Embryonic facial prominence (tissue), 1 donor: Measurements from ENCODE around the gene TMEM151A.

Experiments
- DNase-seq: peaks from one replicate; pipeline ENCODE4 v3.0.0-alpha.2; 2016; ENCODE audit errors: extremely low spot score

The TMEM151A gene

DNA sequence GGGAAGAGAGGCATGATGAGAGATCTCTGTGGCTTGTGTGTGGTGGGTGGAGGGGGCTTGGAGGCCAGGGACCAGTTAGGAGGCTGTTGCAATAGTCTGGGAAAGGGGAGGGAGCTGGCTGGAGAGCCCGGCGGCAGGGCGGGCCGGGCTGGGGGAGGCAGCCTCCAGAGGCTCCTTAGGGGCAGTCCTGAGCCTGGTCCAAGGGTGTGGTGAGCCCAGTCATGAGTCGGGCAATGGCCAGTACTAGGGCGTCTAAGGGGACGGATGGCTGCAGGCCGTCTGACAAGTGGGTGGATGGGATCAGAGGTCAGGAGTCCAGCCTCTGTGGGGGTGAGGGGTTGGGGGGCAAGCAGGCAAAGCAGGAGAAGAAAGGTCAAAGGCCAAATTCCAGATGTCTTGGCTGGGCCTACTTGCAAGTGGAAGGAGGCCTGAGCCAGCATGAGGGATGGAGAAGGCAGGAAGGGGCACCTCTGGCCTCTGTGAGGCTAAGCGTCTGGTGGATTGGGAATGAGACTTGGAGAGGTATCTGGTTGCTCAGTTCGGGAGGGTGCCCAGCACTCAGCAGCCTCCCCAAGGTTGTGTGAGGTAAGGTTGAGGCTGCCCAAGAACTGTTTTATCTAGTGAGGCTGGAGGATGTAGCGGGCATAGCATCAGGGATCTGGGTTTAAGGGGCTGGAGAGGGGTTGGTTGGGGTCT, 31.2 kb downstream of the TMEM151A start:
- no peak for DNase-seq

DNA sequence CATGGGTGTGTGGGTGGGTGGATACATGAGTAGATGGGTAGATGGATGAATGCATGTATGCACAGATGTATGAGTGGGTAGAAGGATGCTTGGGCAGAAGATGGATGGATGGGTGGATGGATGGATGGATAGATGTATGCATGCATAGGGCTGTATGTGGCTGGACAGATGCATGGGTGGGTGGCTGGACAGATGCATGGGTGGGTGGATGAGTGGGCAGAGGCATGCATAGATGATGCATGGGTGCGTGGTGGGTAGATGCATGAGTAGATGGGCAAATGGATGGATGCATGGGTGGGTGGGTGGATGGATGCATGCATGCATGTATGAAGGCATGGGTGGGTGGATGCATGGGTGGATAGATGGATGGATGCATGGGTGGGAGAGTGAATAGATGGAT, 32.0 kb downstream of the TMEM151A start:
- no peak for DNase-seq

DNA sequence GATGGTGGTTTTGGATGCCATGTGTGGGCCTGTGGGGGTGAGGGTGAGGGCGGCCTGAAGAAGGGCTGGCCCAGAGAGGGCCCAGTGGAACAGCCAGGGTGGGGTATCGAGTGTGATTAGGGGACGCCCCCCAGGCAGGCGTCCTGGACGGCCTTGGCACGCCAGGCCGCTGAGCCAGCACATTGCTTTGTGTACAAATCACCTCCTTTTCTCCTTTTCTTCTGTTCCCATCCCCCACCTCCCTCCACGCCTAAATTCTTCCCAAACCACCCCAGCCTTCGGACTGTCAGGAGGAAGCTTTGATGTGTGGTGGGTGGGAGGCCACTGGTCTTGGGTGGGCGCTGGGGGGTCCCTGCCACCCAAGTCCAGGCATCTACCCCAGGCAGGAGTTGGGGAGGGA, 33.0 kb downstream of the TMEM151A start:
- no peak for DNase-seq

DNA sequence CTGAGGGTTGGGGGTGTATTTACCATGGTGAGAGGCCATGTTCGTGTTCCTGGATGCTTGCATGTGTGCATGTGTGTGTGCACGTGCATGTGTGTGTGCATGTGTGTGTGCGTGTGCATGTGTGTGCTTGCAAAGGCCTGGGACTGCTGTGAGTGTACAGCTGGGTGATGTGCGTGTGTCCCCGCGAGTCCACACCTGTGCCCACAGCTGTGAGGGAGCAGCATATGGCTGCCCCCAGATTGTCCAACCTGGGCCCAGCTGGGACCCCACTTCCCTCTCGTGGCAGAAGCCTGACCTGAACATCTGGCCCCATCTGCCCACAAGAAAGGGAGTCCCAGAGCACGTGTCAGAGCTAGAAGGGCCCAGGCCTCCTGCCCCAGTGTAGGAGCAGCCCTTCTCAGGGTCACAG, 33.6 kb downstream of the TMEM151A start:
- DNase-seq = no peak

DNA sequence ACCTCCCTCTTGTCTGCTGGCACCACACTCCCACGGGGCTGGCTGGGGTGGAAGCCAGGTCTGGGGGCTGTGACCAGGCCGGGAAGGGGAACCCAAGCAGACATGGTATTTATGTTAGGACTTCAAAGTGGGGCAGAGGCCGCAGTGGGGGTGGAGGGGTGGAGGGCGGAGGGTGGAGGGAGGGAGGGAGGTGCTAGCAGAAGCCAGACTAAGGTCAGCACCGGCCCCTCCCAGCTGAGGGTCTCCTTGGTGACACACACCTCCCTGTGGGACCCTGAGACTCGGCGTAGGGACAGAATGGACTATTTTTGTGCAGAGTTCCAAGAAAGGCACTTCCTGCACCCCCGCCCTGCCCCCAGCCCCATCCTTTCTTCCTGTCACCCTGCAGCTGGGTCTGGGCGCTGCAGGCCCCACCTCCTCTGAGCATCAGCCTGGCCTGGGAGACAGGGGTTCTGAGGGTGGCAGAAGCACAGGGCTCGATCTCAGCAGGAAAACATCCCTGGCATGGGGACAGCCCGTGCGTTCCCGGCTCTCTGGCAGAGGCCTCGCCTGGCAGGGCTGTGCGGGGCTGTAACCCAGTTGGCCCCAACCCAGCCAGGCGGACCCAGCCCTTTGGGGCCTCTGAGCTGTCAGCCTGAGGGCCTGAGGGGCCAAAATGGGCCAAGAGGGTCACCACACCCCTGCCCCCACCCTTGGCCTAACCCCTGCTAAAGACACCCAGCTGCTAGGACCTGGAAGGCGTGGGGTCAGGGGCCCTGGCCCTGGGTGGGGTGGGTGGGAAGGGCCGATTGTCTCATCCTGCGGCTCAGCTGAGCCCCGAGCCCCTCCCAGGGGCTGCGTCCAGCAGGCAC, 34.8 kb downstream of the TMEM151A start:
- DNase-seq = no peak

DNA sequence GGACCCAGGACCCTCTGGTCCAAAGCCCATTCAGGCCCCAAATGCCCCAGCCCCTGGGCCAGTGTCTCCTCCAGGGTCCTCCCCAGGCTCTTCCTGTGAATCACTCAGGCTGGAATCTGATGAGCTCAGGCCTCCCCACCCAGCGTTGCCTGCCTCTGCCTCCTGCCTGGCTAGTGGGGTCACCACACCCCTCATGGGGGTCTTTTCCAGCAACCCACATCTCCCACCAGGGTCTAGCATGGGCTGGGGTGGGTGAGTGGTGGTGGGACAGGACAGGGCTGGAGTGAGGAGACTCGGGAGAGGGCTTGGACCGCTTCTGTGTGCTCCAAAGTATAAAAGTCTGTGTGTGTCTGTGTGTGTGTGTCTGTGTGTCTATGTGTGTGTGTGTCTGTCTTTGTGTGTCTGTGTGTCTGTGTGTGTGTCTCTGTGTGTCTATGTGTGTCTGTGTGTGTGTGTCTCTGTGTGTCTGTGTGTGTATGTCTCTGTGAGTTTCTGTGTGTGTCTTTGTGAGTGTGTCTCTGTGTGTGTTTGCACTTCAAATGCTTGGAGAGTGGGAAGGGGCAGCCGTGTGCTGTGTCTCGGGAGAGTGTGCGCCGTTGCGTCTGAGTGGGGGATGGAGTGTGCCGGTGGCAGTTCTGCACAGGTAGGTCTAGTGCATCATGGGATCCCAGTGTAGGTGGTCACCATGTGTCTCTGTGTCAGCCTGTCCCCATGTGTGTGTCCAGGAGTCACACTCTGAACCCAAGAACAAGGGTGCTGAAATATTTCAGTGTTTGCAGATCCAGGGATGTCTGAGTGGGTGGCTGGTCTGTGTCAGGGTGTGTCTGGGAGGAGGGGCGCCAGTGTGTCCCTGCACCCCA, 35.7 kb downstream of the TMEM151A start:
- no peak for DNase-seq

DNA sequence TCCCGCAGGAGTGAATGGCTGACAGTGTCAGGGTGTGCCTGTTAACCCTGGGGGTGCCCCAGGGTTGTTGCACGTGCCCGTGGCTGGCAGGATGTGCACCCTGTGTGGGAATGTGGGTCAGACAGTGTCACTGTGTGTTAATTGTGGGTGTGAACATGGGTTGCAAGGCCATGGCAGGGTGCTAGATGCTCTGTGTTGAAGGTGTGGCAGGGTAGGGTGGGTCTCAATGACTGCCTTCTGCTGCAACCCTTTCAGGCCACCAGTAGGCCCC, 36.3 kb downstream of the TMEM151A start:
- no peak for DNase-seq

DNA sequence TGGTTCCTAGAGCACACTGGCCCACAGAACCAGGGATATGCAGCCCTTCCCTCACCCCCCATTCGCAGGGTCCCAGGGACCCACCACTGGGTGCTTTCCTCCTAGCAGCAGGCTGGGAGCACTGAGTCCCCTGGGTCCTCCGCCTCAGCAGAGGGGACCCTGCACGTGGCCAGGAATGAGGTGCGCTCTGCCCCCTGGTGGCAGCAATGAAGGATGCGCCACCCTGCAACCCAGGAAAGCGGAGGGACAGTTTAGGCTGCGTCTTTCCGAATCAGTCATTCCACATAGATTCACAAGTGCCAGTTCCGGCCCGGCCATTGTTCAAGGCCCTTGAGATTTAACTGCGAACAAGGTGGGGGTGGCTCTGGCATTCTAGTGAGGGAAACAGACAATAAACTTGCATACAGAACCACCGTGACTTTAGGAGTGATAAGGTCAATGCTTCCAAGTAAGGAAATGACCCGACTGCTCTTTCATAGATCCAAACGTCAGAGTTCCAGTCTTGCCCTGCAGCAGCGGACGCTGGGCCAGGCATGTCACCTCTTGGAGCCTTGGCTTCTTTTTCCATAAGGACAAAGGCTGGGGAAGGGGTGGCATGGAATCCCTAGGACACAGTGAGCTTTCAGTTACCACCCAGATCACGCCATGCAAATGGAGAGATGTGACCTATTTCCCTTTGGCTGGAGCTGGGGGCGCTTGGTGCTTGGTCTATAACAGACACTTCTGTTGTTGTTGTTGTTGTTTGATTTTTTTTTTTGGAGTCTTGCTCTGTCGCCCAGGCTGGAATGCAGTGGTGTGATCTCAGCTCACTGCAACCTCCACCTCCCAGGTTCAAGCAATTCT, 36.8 kb downstream of the TMEM151A start:
- DNase-seq = no peak

DNA sequence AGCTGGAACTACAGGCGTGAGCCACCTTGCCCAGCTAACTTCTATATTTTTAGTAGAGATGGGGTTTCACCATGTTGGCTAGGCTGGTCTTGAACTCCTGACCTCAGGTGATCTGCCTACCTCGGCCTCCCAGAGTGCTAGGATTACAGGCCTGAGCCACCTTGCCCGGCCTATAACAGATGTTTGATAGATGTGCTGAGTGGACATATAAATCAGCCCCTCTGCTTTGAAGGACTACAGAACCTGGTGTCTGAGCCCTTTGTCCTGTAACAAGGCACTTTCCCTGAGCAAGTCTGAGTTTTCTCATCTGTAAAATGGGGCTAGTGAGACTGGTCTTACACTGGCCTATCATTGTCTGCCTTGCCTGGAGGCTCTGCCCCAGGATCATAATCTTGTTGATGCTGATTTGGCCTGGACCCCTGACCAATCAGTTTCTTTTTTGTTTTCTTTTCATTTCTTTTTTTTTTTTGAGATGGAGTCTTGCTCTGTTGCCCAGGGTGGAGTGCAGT, 37.5 kb downstream of the TMEM151A start:
- no peak for DNase-seq

DNA sequence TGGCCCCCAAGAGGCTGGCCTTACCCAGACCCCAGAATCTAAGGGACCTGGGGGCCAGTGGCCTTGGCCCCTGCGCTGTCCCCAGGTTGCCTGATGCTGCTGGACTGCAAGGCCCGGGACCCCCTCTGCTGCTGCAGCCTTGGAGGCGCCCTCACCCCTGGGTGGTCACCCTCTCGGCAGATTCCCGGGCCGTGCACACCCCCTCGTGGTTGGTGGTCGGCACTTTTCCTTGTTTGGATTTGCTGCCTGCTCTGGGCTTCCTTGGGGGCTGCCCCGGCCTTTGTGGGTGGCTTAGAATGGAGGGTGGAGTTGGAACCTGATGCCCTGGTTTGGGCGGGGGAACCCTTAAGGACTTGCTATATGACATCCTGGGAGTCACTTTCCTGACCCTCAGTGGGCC, 39.2 kb downstream of the TMEM151A start:
- no peak for DNase-seq

DNA sequence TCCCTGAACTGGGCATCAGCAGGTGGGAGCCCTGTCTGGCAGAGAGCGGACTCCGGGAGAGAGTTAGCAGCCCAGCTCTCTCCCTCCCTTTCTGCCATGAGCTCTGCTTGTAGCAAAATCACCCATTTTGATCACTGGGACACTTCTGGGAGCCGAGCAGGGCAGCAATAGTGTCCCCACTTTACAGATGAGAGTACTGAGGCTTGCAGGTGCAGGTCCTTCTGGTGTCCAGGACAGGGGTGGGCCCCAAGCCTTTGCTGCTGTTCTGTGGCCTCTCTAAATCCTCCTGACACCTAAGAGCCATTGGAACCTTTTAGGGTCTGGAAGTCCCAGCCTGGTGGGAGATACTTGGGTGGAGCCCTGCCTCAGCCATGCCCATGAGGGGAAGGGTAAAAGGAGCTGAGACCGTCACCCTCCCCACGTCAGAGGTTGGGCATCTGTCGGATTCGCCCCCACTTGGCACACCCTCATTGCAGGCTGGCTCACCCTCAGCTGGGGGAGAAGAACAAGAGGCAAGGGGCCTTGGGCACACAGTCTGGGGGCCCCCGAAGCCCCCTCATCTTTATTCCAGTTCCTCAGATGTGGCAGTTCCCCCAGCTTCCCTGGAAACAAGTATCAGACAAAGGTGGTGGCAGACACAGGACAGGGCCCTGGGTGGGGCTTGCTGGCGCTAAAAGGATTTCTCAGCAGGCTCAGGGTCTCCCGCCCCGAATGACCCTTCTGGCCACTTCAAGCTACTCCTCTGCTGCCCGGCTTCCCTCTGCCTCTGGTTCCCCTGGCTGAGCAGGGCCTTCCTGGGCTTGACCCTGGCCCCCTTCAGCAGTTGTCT, 40.1 kb downstream of the TMEM151A start:
- no peak for DNase-seq

DNA sequence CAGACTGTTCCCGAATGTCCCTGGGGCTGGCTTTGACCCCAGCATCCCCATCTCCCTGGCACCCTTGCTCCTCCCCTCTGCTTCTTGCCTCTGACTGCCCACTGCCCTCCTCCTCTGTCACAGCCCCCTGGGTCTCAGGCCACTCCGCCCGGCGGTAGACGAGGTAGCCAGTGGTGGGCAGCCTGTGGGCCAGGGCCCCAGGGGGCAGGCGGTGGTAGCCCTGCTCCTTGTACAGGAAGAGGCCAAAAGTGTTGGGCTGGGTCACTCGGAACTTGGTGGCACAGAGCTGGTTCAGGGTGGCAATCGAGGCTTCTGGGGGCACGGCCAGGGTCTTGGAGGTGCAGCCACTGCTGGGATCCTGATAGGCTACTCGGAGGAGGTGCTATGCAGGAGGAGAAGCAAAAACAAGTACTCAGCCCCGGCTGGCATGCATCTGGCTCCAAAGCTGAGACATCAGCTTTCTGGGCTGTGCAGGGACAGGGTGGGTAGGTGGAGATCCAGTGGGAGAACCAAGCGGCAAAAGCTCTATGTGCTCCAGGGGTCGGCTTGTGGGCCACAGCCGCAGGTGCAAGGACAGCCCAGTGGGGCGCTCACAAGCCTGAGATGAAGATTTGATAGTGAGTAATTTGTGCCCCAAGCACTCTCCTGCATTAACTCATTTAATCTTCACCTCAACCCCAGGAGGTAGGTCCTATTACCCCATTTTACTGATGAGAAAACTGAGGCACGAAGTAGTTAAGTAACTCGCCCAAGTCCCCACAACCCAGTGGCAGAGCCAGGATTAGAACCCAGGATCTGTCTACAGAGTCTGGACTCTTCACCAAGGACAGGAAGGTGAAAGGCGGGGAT, 40.9 kb downstream of the TMEM151A start:
- no peak for DNase-seq

DNA sequence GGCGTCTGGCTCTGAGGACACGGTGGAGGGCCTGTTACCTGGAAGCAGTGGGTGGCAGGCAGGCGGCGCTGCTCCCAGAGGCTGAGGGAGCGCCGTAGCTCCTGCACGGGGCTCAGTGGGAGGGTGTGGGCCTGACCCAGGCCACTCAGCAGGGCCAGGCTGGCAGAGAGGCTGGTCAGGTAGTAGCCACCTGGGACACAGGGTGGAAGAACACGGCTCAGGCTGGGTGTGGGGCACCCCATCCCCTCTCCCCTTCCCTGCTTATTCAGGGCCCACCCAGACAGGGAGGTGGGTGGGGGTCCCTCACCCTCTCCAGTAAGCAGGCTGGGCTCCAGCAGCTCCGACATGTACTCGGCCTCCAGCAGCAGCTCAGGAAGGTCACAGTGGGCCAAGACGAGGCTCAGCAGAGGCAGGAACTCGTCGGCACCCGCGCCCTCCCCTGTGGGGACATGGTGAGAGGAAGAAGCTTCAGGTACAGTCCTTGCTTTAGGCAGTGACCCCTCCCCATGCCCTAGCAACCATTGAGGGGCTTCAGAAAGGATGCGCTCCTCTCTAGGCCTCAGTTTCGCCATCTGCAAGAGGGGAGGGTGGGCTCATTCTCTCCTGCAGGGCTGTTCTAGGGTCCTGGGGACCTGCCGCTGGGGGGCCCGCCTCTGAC, 41.7 kb downstream of the TMEM151A start:
- no peak for DNase-seq

DNA sequence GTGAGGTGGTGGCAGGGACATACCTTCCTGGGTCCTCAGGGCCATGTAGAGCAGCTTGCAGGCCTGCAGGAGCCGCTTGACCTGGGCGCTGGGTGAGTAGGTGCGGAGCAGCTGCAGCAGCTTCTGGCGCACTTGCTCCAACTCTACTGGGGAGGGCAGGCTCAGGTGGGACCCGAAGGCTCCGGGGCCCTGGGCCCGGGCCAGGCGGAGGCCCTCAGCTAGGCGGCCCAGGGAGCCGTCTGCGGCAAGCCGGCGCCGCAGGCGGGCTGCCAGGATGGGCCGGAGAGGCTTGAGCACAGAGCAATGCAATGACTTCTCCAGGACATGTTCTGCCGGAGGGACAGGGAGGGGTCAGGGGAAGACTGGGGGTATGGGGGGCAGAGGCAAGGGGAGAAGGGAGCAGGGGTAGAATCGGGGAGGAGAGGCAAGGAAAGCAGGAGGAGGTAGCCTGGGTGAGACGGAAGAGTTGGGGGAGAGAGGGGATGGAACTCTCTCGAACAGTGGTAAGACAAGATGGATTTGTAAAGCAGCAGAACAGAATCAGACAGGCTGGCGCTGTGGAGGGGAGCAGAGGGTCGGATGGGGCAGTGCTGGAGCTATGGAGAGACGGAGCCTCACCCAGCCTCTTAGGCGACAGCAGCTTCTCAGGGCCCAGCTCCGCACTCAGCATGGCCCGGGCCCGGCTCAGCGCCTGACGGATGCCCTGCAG, 42.4 kb downstream of the TMEM151A start:
- no peak for DNase-seq

DNA sequence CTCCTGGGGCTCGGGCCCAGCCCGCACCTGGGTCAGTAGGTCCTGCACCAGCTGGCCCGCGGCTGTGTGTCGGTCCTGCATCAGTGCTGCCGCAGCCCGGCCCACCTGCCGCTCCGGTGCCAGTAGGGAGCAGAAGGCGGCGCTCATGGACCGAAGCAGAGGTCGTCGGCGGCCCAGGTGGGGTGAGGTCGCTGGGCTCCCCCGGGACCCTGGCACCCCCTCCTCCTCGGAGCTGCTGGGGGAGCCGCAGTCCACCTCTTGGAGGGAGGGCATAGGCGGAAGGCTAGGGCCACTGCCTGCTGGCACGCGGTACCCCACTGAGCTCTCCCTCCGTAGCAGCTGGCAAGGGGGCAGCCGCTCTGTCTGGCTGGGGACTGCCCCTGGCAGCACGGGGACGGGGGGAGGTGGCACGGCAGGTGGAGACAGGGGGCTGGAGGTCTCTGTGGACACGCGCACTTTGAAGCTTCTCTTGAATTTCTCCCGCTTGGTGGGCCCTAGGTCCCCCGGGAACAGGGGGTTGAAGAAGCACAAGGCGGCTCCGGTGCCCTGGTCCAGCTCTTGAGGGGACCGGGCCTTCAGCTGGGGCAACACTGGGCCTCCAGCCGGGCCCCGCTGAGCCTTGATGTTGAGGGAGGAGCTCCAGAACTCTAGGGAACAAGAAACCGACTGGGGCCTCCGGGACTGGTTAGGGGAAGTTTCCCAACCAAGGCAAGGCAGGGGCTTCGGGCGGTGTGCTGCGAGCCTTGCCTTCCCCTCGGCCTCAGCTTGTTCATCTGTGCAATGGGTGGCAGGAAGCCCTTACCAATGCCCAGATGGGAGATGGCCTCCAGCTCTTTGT, 43.1 kb downstream of the TMEM151A start:
- no peak for DNase-seq

DNA sequence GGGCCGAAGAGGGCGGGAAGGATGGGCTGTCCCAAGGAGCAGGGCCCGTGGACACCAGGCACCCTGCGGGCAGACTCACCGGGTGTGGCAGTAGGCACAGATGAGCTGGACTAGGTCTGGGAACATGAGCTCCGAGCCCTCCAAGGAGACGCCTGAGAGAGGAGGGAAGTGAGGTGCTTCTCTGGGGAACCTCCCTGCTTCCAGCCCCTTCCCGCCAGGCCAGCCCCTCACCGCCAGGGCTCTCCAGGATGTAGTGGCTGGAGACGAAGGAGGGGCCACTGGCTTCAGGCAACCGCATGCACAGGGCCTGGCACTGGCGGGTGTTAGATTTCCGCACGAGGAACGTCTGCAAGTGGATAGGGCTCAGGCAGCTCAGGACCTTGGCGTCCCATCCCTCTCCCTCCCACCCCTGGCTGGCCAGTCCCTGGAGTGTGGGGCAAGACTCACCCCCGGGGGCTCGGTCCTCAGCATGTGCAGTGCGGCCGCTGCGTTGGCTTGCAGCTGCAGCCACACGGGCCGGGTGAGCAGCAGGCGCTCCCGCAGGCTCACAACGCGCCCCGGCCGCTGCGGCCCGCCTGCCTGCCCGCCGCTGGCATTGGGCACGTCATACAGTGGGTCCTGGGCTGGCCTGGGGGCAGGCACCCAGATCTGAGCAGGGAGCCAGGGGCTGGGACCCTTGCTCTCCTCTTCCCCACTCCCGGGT, 44.0 kb downstream of the TMEM151A start:
- no peak for DNase-seq
